Measurements from ENCODE around the gene CAMK4. TPM values are rescaled to one million over a fixed set of nuclear protein-coding genes. Genes with fewer than 3 reads are reported as not detected.

CAMK4 gene
- total RNA-seq, 4 donors from 2014 or later: 3.5 to 38.8 (median 6.2) TPM

GRCh38 chr5:111197523-111197922 is 26.7 kb upstream of the CAMK4 start:
- no peak overlapping the region for H3K27ac ChIP-seq
- H3K4me1 ChIP-seq: no peaks in the 10 kb centered on the region
- H3K27me3 ChIP-seq: no peaks in the 10 kb centered on the region
- H3K4me3 ChIP-seq: no peak overlapping the region
- DNase-seq: no peak
- H3K36me3 ChIP-seq: no peaks in the 10 kb centered on the region
- no peaks in the 10 kb centered on the region for H3K9me3 ChIP-seq
- TF ChIP-seq CTCF (IDR thresholded peaks at IDR 0.05) (no peak), POLR2A (IDR thresholded peaks at IDR 0.05) (no peak)

- no peak for DNase-seq
- TF ChIP-seq CTCF (IDR thresholded peaks at IDR 0.05): no peak
- no peak for TF ChIP-seq POLR2A (IDR thresholded peaks at IDR 0.05)
- H3K36me3 ChIP-seq: no peaks in the 10 kb centered on the region
Observed at GRCh38 chr5:111198281-111198966, 25.8 kb upstream of the CAMK4 start.

GRCh38 chr5:111200828-111201227 is 23.4 kb upstream of the CAMK4 start:
- TF ChIP-seq CTCF (IDR thresholded peaks at IDR 0.05) (no peak), POLR2A (IDR thresholded peaks at IDR 0.05) (no peak)
- Histone ChIP-seq H3K36me3 (no peaks in the 10 kb centered on the region), H3K4me3 (no peak overlapping the region), H3K9me3 (no peaks in the 10 kb centered on the region), H3K27ac (no peak overlapping the region), H3K27me3 (no peaks in the 10 kb centered on the region), H3K4me1 (no peaks in the 10 kb centered on the region)
- no peak for DNase-seq

More at GRCh38 chr5:111198281-111198966, 25.8 kb upstream of the CAMK4 start:
- Histone ChIP-seq H3K4me3 (no peak overlapping the region), H3K4me1 (no peaks in the 10 kb centered on the region), H3K9me3 (no peaks in the 10 kb centered on the region), H3K27ac (no peak overlapping the region), H3K27me3 (no peaks in the 10 kb centered on the region)

- Histone ChIP-seq H3K27me3 (no peaks in the 10 kb centered on the region), H3K27ac (no peak overlapping the region), H3K36me3 (no peaks in the 10 kb centered on the region), H3K9me3 (no peaks in the 10 kb centered on the region), H3K4me1 (no peaks in the 10 kb centered on the region), H3K4me3 (no peak overlapping the region)
- TF ChIP-seq CTCF (IDR thresholded peaks at IDR 0.05) (no peak), POLR2A (IDR thresholded peaks at IDR 0.05) (no peak)
- DNase-seq: no peak
Observed at GRCh38 chr5:111201705-111202104, 22.5 kb upstream of the CAMK4 start.

GRCh38 chr5:111211341-111211740 is 12.8 kb upstream of the CAMK4 start:
- H3K27me3 ChIP-seq: no peaks in the 10 kb centered on the region
- H3K4me3 ChIP-seq: no peak overlapping the region
- H3K4me1 ChIP-seq: no peaks in the 10 kb centered on the region
- H3K9me3 ChIP-seq: no peaks in the 10 kb centered on the region
- DNase-seq: no peak
- no peaks in the 10 kb centered on the region for H3K36me3 ChIP-seq
- TF ChIP-seq POLR2A (IDR thresholded peaks at IDR 0.05) (no peak), CTCF (IDR thresholded peaks at IDR 0.05) (no peak)
- no peak overlapping the region for H3K27ac ChIP-seq
